GM18861 (cell line): ENCODE data around the gene GPR37L1.

Experiments
- ATAC-seq: cut with Tn5 transposase; IDR thresholded peaks from one replicate; pipeline ENCODE4 v1.9.1; 2021; ENCODE audit not compliant: unreplicated experiment

Gene GPR37L1

DNA sequence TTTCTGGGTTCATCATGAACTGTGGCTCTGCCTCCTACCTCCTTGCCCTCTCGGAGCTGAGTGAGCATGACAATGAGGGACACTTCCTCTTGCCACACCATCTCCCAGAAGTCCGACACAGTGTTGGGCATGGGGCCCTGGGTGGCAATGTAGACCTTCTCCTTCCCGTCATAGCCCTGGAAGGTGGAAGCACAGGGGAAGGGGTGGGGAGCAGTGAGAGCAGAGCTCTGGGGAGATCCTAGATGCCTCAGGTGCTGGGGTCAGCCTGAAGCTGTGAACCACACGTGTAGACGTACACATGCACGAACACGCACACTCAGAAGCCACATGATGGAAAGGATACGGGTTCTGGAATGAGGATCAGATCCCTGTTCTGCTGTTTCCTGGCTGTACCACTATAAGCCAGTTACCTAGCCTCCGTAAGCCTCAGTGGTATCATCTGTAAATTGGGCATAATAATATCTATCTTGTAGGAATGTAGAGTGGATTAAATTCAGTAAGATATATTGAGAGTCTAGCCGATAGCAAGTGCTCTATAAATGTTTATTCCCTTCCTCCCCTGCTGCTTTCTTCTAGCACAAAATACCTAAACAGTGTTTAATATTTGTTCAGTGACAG is 31.5 kb downstream of the GPR37L1 start:
- no peak for ATAC-seq

DNA sequence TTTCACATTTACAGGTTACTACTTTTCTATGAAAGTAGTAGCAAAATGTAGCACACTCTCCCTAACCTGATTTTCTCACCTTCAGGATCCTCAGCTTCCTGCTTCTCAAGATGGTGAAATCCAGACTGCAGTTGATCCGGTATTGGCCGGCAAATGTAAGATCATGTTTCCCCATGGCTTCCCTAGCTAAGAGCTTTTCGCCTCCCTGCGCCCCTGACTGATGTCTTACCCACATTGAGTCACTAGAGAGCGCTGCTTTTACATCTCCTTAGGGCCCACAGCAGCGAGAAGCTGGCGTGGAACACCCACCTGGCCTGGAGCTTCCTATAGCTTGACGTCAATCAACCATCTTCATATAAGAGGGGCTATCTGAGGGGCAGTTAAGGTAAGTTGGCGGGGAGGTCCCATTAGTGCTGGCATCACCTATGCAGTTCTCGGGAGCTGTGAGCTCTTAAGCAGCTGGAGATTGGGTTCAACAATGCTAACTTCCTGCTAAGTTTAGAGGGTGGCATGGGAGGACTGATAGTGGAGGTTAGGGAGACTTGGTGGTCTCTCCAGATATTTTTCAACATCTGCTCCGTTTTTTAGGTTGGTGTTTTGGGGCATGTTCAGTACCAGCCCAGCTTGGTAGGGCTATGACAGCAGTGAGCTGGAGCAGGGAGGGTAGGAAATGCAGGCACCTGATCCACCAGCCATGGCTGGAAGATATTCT is 32.2 kb downstream of the GPR37L1 start:
- no peak for ATAC-seq

DNA sequence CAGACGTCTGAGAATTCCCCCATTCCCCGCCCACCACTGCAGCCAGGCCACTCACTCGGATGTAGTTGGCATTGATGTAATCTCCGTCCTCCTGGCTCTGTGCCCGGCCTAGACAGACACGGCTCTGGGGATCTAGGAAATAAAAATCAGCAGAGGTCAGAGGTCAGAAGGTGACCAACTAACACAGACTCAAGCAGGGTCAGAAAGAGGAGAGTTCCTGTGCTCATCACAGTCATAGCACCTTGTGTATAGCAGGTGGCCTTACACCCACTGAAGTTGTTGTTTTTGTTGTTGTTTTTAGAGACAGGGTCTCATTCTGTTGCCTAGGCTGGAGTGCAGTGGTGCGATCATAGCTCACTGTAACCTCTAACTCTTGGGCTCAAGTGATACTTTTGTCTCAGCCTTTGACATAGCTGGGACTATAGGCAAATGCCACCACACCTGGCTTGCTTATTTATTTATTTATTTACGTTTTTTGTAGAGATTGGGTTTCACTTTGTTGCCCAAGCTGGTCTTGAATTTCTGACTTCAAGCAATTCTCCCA is 32.8 kb downstream of the GPR37L1 start:
- no peak for ATAC-seq

DNA sequence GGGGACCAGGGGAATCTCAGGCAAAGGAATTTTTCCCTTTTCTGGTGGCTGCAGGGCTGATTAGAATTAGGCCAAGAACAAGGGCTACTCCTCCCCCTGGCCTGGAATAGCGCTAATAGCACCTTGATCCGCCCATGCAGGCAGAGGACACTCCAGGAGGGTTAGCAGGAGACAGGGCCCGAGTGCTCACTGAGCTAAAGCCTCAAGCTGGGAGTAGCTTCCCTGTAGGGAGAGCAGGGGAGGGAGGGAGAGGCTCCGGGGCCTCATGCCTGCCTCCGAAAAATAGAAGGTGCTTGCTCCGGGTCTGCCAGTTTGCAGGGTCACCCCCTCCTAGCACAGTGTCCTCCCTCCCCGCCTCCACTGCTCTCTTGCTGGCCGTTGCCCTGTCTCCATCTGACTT is 33.9 kb downstream of the GPR37L1 start:
- no peak for ATAC-seq

DNA sequence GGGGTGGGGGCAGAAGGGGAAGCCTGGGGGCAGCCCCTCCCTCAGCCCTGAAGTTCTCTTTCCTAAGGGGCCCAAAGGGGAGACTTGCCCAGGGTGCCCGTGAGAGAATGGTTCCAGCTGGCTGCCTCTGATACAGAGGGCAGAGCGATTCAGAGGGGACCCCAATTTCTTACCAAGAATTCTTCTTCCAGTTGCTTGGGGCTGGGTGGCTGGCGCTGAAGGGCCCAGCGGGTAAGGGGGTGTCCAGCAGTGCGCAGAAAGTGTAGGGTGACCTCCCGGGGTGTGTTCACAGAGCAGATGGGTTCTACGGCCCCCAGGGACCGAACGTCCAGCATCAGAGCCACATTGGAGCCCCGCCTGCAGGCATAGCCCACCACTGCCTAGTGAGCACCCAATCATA is 35.2 kb downstream of the GPR37L1 start:
- no peak for ATAC-seq

DNA sequence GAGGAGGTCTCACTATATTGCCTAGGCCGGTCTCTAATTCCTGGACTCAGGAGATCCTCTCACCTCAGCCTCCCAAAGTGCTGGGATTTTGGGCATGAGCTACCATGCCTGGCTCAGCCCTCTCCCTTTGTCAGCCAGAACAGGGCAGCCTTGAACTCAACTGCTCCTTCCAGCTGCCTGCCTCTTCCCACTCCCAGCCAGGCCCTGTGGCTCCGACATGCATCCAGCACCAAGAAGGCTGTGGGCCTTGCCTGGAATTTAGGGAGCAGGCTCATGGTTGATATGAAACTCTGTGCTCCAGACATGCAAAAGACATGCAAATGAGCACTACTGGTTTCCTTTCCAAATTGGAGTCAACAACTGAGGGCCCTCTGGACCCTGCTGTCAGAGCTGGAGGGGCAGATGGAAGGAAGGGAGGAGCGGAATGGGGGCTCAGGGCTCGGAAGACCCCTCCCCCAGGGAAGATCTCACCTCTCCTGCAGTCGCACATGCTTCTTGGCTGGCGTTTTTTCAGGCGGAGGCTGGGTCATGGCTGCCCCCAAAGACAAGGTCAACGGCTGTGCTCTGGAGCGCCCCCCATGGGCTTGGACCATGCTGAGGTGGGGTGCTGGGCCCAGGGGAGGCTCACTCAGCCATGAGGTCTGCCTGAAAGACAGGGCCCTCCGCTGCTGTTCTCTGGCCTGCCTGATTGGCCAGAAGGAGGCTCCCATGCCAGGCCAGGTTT is 36.3 kb downstream of the GPR37L1 start:
- ATAC-seq = no peak

DNA sequence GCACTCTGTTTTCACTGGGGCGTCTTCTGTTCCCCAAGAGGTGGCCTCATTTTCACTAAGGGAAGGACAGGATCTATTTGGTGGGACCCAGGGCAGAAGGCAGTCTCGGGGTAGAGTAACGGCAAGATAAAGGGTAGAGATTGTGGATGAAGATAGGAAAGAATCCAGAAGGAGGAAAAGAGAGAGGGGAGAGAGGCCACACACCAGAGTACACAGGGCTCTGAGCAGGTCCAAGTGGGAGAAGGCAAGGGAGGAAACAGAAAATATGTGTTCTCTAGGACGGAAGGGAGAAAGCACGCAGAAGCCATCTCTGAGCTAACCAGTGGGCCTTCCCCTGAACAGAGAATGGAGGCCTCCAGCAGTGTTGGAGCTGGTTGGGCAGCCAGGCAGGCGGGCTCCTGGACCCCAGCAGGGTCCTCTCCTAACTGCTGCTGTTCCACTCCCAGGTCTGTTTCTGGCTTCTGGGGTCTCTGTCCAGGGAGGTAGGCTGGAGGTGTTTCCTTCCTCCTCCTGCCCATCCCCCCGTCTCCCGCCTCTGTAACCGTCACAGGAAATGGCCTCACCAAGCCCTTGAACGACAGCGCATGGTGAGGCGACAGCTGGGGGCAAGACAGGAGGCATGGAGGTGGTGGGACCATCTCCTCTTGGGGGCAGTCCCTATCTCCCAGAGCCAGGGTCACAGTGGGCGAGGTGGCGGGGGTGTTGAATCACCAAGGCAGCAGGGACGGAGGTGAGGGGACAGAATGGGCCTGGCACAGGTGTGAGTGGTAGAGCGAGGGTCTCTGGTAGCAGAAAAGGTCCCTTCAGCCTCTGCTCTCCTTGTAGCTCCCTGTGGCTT is 37.0 kb downstream of the GPR37L1 start:
- no peak for ATAC-seq

DNA sequence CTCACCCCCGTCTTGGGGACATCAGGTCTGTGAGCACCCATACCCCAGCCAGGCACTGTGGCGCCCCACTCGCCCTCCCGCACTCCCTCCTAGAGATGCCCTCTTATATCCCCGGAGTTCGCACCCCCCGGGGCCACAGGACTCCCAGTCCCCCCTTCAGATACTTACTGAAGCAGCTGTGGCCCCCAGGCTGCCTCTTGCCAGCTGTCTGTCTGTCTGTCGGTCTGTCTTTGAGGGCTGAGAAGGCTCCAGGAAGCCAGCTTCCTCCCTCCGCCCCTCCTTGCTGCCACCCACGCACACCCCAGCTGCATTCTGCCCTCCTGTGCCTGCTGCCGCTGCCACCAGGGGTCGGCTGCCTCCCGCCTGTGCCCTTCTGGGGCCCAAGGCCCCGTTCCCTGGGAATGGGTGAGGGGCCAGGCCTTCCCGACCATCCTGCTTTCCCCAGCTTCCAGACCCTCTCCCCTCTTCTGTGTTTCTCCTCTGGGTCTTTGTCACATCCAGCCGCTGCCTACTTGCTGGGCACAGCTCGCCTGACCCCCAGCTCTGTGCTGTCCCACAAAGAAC is 37.7 kb downstream of the GPR37L1 start, which contains the start of gene PTPN7:
Gene PTPN7 (minus strand): TSS at position 226 of the 564 bp plus-strand sequence. CDS start 1,200 bp downstream, outside the sequence.
- ATAC-seq = no peak

DNA sequence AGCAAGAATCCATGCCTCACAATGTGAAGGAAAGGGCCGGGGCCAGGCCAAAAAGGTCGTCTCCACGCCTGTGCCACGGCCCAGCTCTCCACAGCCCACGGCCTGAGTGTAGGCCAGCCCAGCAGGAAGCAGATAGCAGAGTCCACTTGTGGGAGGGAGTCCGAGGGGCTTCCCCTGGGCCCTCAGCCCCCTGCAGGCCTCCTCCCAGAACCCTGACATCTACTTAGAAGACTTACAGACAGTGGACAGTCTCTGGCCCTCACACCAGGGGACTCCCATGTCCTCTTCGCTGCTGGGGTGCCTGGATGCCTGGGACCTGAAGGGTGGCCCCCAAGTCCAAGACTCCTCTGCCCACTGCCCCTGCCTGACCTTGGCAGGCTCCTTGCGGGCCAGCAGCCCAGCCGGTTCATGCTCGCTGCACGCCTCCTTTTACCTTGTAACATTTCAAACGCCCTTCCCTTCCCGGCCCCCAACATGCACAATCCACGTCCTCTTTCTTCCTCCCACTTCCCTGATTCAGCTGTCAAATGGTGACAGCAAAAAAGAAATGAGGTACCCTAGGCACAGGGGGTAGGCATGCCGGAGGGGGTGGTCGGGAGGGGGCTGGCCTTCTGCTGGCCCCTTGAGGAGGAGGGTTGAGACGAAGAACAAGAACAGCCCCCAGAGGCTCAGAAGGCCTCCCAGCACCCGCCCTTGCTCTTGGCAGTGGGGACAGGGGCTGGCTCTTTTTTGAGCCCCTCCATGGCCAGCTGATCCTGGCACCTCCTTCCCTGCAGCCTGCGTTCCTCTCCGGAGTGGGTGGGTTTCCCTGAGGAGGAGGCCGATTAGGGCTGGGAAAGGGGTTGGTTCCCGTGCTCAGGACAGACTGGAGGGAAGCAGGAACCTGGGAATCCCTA is 38.7 kb downstream of the GPR37L1 start:
- ATAC-seq = no peak

DNA sequence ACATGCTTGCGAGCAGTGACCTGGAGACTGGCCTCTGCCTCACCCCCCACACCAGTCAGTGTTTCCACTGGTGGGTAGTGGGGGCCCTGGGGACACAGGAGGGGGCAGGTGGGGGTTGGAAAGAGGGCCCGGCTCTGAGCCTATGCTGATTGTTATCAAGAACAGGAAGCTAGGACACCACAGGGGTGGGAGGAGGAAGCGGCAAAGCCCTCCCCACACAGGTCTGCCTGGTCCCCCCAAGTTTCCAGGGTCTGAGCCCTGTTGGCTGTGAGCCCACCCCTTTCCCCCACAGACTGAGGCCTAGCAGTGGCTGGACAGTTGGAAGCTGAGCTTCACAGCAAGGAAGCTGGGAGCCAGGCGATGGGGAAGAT is 39.3 kb downstream of the GPR37L1 start:
- ATAC-seq = no peak

DNA sequence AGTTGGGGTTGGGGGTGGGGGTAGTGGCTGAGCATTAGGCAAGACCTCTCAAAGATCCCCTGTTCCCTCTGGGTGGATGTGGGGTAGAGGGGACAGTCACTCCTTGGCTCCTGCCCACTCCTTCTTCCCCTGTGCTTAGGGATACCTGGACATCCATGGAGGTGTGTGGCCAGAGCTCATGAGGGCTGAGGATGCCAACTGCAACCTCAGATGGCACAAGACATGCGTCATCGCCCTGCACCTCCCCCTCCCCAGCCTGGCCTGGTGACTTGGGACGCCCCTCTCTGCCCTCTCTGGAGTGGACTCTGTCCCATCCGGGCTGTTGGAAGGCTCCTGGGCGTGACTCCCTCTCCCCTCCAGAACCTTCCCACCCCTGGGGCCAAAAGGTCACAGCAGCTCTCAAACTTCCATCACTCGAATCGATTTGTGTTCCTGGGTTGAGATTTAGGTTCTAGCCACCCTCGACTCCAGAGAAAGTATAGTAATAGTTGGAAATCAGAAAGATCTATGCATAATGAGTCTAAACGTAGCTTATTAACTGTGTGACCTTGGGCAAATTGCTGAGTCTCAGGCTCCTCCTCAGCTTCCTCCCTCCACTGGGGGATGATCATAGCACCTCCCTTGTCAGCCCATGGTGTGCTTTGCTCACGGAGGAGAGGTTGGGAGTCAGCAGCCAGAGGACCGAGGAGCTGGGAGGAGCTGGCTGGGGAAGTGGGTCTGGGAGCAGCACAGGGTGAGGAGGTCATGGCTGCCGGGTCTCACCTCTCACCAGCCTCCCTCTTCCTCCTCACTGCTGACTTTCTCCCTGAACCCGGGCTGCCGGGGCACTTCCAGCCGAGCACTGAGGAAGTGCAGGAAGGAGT is 39.9 kb downstream of the GPR37L1 start:
- ATAC-seq = no peak

DNA sequence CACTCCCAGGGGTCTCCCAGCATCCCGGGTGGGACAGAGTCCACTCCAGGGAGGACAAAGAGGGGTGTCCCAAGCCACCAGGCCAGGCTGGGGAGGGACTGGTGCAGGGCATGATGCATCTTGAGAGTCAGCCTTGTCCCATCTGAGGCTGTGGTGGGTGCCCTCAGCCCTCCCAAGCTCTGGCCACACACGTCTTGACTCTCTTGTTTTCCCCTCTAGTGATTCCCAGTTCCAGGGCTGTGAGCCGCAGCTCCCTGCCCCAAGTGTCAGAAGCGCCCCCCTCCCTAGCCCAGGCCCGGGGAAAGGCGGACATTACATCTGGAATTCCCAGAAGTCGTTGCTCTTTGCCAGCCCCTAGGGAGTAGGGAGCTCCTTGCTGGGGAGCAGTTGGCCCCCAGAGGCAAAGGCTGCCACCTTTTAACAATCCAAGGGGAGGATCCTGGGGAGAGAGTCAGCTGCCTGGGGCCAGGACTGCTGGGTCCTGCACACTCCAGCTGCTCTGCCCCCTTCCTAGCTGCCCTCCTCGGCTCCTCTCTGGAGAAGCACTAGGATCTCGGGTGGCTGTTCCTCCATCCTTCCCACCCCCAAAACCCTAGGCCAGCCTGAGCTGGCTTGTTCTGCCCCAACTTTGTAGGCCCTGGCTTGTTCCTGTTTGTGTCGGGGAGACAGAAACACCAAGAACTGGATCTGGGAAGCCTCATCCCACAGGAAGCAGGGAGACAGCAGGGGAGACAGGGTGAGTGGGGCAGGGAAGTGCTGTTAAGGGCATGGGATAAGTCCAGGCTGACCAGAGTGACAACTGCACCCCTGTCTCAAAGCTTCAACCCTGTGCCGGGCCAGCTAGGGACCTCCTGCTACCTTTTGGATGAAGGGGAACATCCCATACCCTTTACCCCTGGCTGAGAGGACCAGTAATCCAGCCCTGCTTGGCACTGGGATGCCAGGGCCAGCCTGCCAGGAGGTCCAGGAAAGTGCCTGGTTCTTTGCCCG is 40.9 kb downstream of the GPR37L1 start:
- no peak for ATAC-seq

DNA sequence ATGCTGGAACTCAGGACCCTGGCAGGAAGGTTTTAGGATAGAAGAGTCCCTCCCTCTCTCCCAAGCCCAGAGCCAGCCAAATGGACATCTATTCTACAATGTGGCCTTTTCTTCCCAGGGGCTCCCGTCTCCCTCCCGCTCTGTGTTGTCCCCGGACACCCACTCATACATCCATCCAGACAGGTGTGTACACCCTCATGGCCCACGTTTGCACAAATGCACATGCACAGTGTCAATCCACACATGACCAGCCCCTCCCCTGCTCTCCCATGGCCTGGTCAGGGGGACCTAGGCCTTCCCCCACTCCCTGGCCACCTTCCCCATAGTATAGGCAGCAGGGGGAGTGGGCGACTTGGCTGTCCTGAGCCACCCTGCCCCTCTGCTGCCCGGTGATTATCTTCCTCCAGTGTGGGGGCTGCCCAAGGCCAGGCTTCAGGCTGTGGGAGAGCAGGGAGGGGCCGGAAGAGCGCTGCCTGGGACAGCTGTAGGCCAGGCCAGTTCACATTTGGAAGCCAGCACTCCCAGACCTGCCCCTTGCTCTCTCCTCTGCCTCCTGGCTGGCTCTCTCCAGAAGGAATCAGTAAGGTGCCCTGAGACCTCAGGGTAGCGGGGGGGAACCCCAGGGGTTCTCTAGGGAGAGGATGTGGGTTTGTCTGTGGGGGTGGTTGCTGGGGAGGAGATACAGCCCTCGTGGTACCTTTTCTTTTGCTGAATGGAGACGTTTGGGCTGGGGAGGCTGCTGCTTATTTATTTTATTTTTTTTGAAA is 41.7 kb downstream of the GPR37L1 start:
- ATAC-seq = peak; percentile 53

DNA sequence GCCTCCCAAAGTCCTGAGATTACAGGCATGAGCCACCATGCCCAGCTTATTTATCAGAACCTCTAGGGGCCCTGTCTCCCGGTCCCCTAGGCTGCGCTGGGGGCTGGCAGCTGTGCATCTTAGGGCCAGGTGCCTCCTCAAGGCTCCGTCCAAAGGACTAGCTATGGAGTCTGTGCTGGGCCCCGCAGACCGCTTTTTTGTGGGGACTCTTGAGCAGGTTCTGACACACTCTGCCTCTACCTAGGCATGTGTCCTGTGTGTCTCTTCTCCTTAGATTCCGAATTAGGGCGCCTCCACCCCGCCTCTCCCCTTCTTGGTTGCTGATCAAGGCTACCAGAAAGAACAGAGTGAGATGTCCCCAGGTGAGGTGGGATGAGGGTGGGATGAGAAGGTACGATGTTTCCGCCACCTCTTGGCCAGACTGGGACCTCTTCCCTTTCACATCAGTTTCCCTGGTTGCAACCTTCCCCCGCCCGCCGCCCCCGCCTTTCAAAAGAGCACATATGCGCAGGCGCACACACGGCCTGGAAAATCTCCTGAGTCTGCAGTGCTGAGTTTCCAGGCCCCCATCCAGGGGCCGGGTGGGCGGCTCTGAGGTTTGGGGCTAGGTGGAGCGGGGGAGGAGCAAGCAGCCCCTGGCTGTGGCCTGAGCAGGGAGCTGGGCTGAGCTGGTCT is 42.7 kb downstream of the GPR37L1 start:
- no peak for ATAC-seq

DNA sequence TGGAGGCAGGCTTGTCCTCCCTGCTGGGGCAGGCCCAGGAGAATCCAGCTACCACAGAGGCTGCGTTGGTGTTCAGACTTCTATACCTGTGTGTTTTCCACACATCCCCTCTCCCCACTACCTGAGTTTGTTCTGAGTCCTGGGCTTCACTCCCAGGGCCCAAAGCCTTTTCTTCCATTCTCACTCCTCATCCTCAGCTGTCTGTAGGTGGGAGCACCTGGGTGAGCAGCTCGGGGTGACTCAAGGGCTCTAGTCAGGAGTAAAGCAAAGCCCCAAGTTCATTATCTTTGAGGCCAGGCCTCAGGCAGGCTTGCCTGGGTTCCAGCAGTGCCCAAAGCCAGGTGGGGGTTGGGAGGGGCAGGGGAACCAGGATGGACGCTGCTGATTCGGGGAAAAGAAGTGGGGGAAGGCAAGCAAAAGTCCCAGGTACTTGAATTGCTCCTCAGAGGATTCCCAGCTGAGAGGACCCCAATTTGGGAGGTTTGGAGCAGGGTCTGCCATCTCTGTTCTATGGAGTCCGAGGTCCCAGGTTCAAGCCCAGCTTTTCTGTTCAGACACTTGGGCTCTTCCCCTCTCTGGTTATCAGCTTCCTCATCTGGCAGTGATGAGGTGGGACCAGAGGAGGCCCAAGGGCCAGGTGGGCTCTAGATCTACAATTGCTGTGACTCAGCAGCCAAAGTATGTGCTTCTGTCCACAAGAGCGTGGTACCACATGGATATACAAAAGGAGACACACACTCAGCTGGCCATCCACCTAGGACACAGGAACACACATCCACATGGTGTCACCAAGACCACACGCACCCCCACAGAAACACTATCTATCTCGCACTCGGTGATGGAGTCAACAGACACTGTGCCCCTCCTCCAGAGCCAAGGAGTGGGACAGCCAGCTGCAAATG is 43.5 kb downstream of the GPR37L1 start:
- ATAC-seq = no peak
